HFF-Myc (cell line): ENCODE measurements around the gene WNK2.

ENCODE experiments used
- DNase-seq: peaks from one replicate; pipeline ENCODE4 v3.0.0-alpha.2; 2011; ENCODE audit warnings: low read depth; ENCODE audit errors: extremely low read depth
- H3K4me3 ChIP-seq: replicated peaks from 2 replicates; pipeline ENCODE4 v1.5.1; 2011; ENCODE audit warnings: low read depth, mild to moderate bottlenecking, control low read depth, low read length
- TF ChIP-seq, protein P1 (sequence below): IDR thresholded peaks from 2 replicates; pipeline ENCODE4 v1.5.1; 2012; ENCODE audit warnings: mild to moderate bottlenecking, low read depth, low read length, control low read depth; ENCODE audit errors: missing control alignments

The WNK2 gene

GRCh38 chr9:93181672-93182435 is 2.1 kb upstream of the WNK2 start:
- H3K4me3 ChIP-seq: no peak overlapping the region
- TF ChIP-seq, protein P1, sequence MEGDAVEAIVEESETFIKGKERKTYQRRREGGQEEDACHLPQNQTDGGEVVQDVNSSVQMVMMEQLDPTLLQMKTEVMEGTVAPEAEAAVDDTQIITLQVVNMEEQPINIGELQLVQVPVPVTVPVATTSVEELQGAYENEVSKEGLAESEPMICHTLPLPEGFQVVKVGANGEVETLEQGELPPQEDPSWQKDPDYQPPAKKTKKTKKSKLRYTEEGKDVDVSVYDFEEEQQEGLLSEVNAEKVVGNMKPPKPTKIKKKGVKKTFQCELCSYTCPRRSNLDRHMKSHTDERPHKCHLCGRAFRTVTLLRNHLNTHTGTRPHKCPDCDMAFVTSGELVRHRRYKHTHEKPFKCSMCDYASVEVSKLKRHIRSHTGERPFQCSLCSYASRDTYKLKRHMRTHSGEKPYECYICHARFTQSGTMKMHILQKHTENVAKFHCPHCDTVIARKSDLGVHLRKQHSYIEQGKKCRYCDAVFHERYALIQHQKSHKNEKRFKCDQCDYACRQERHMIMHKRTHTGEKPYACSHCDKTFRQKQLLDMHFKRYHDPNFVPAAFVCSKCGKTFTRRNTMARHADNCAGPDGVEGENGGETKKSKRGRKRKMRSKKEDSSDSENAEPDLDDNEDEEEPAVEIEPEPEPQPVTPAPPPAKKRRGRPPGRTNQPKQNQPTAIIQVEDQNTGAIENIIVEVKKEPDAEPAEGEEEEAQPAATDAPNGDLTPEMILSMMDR: no peak
- no peak for DNase-seq

DNA sequence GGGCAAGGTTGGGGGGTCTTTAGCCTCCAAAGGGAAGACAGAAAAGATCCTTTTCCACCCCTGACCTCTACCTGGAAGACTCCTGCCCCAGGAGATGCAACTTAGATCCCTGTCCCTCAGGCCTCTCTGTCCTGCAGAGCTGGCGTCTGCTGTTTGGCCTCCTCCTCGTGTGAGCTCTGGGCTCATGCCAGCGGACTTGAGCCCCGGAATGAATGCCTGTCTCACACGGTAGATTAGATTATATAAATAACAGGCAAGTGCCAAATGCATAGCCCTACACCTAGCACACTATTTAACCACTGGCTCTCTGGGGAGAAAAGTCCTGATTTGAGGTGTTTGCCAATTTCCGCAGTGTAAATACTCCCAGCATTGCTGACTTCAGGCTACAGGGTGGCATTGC is 1.4 kb upstream of the WNK2 start:
- H3K4me3 ChIP-seq: no peak overlapping the region
- TF ChIP-seq, protein P1: no peak
- no peak for DNase-seq

DNA sequence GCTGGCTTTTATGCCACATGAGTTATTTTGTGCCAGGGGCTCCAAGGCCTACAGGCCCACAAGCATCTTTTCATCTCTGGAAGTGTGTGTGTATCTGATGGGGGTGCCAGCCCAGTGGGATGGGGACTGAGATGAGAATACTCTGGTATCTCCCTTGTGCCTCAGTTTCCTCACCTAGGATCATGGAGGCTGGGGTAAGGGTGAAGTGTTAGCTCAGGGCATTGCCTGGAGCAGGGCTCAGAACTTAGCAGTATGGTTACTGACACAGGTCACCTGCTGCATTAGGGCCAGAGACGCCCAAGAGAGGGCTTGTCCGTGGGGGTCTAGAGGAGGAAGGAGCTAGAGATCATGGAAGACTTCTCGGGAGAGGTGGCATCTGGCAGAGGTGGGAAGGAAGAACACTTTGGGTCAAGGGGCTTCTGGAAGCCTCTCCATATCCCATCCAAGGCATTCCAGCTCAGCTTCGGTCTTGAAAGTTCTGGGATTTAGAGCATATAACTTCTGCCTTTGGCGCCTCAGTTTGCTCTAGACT is 742 bp upstream of the WNK2 start:
- DNase-seq: no peak
- TF ChIP-seq, protein P1: no peak
- H3K4me3 ChIP-seq: no peak overlapping the region

- no peak overlapping the region for H3K4me3 ChIP-seq
- no peak for DNase-seq
- TF ChIP-seq, protein P1: no peak
Measured at GRCh38 chr9:93184432-93185265, 710 bp downstream of the WNK2 start.

- no peak for DNase-seq
- no peak overlapping the region for H3K4me3 ChIP-seq
- TF ChIP-seq, protein P1: no peak
Measured at GRCh38 chr9:93185266-93186214, 1.6 kb downstream of the WNK2 start.
